Measurements from ENCODE around the gene ADAM30.
A peak's percentile ranks its signal among the peaks of the same experiment; 100 is the strongest.

ADAM30 gene

GRCh38 chr1:119909890-119910596 lies 13.7 kb upstream of the ADAM30 start:
- no peak for DNase-seq (ENCODE audit: low read depth in 2 of 3, low spot score in 2 of 3)

- DNase-seq (ENCODE audit: low read depth in 2 of 3, low spot score in 2 of 3): no peak
Measured at GRCh38 chr1:119908661-119909060, 12.3 kb upstream of the ADAM30 start.

GRCh38 chr1:119906927-119907652 lies 10.8 kb upstream of the ADAM30 start:
- DNase-seq (ENCODE audit: low read depth in 2 of 3, low spot score in 2 of 3): no peak

- no peak for DNase-seq (ENCODE audit: low read depth in 2 of 3, low spot score in 2 of 3)
Measured at GRCh38 chr1:119903443-119903835, 7.1 kb upstream of the ADAM30 start.

- DNase-seq (ENCODE audit: low read depth in 2 of 3, low spot score in 2 of 3): no peak
Measured at GRCh38 chr1:119902775-119903442, 6.6 kb upstream of the ADAM30 start.

GRCh38 chr1:119898981-119899720 lies 2.8 kb upstream of the ADAM30 start:
- no peak for DNase-seq (ENCODE audit: low read depth in 2 of 3, low spot score in 2 of 3)

GRCh38 chr1:119898530-119898929 lies 2.2 kb upstream of the ADAM30 start:
- DNase-seq (ENCODE audit: low read depth in 2 of 3, low spot score in 2 of 3): no peak

- no peak for DNase-seq (ENCODE audit: low read depth in 2 of 3, low spot score in 2 of 3)
Measured at GRCh38 chr1:119895102-119895501, 1.2 kb downstream of the ADAM30 start.

- no peak for DNase-seq (ENCODE audit: low read depth in 2 of 3, low spot score in 2 of 3)
Measured at GRCh38 chr1:119893827-119894700, 2.3 kb downstream of the ADAM30 start.

GRCh38 chr1:119893238-119893791 lies 3.0 kb downstream of the ADAM30 start:
- no peak for DNase-seq (ENCODE audit: low read depth in 2 of 3, low spot score in 2 of 3)

GRCh38 chr1:119891386-119891785 lies 4.9 kb downstream of the ADAM30 start:
- no peak for DNase-seq (ENCODE audit: low read depth in 2 of 3, low spot score in 2 of 3)

- DNase-seq (ENCODE audit: low read depth in 2 of 3, low spot score in 2 of 3): no peak
Measured at GRCh38 chr1:119888476-119888875, 7.8 kb downstream of the ADAM30 start.

GRCh38 chr1:119887427-119887826 lies 8.9 kb downstream of the ADAM30 start:
- DNase-seq (ENCODE audit: low read depth in 2 of 3, low spot score in 2 of 3): no peak

GRCh38 chr1:119885903-119886783 lies 10.2 kb downstream of the ADAM30 start:
- DNase-seq (ENCODE audit: low read depth in 2 of 3, low spot score in 2 of 3): peak in 2 of 3 experiments; percentile 34 to 53

GRCh38 chr1:119884711-119885110 lies 11.6 kb downstream of the ADAM30 start:
- DNase-seq (ENCODE audit: low read depth in 2 of 3, low spot score in 2 of 3): no peak

- no peak for DNase-seq (ENCODE audit: low read depth in 2 of 3, low spot score in 2 of 3)
Measured at GRCh38 chr1:119883826-119884225, 12.5 kb downstream of the ADAM30 start.

GRCh38 chr1:119882132-119883049 lies 13.9 kb downstream of the ADAM30 start:
- DNase-seq (ENCODE audit: low read depth in 2 of 3, low spot score in 2 of 3): no peak

All from activated CD8-positive, alpha-beta memory T cell treated with anti-CD3 and anti-CD28 coated beads for 48 hours (primary cell).